ENCODE measurements around the gene SURF2.
"Not testable (repeated sequence)": the region's sequence is repeated elsewhere in the genome, so short reads cannot be mapped to it uniquely, and the experiment has no call there.

The SURF2 gene

DNA sequence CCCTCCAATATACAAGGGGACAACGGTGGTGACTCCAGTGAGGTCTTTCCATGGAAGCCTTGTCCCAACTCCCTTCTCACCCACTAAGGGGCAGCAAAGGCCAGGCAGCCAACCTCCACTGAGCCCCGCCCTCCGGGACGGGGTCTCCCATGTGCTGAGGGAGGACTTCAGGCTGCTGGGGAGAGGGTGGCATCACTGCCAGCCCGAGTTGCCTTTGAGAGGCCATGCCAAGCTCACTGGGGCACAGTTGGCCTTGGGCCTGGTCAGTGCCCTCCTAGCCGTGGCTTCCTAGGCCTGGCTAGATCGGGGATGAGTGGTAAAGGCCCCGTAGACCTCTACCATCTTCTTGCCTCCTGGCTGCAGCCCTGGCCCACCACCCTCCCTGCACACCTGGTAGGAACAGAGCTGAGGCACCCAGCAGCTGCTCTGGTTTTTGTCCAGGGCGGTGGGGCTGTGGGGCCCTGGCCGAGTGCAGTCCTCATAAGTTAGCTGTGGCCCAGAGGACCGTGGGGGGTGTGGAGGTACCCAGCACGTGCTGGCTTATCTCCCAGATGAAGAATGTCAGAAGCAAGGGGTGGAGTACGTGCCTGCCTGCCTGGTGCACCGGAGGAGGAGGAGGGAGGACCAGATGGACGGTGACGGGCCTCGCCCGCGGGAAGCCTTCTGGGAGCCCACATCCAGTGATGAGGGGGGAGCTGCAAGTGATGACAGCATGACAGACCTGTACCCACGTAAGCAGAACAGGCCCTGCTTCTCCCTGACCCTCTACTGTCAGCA is 3.2 kb downstream of the SURF2 start:
- no peak for DNase-seq

- no peak for DNase-seq
Observed at GRCh38 chr9:133360400-133361393, 4.3 kb downstream of the SURF2 start.

- DNase-seq: no peak
Observed at GRCh38 chr9:133361507-133362092, 5.2 kb downstream of the SURF2 start.

DNA sequence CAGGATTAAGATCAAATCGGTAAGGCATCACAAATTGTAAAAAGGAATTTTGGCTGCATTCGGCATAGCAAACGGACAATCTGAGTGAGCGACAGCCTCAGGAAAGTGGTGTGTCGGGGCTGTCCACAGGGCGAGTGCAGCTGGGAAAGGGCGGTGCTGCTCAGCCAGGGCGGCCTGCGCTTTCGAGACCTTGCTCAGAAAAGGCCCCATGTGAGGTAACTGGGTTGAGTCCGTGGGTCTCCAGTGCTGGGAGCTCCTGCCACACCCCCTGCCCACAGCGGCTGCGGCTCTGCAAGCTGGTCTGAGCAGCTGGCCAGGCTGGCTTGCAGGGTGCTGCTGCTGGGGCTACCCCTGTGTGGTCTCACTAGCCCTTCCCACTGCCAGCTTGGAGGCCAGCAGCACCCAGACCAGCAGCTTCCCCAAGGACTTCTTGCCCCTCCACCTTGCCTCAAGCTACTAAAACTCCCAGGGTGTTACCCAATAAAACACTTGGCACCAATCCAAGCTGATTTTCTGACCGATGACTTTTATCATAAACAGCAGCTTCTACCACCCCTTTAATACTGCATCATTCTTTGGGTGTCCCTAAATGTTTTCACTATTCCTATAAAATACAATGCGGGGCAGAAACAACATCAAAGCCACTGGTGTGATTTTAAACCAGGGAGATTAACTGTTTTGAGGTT is 6.2 kb downstream of the SURF2 start:
- no peak for DNase-seq

GRCh38 chr9:133366435-133366834 is 10.1 kb downstream of the SURF2 start:
- no peak for DNase-seq

- no peak for DNase-seq
Observed at GRCh38 chr9:133367221-133367620, 10.9 kb downstream of the SURF2 start.

GRCh38 chr9:133367778-133368177 is 11.4 kb downstream of the SURF2 start:
- DNase-seq: no peak

- no peak for DNase-seq
Observed at GRCh38 chr9:133368249-133368881, 12.0 kb downstream of the SURF2 start.

GRCh38 chr9:133369422-133369821 is 13.1 kb downstream of the SURF2 start:
- no peak for DNase-seq

DNA sequence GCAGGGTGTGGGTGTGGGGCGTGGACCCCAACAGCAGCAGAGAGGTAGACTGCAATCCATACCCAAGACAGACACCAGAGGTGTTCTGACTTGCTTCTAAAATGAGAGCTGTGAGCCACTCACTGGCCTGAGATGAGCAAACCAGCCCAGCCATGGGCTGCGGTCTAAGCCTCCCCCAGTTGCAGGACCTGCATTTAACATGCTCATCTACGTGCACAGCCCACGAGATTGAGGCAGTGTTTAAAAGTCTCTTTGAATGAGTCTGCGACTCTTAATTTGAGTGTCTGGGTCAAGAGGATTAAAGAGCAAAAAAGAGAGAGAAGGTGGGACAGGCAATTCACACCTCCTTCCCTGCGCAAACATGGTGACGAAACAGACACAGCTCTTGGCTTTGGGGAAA is 13.6 kb downstream of the SURF2 start:
- no peak for DNase-seq

GRCh38 chr9:133370685-133371084 is 14.3 kb downstream of the SURF2 start:
- DNase-seq: peak; percentile 45

DNA sequence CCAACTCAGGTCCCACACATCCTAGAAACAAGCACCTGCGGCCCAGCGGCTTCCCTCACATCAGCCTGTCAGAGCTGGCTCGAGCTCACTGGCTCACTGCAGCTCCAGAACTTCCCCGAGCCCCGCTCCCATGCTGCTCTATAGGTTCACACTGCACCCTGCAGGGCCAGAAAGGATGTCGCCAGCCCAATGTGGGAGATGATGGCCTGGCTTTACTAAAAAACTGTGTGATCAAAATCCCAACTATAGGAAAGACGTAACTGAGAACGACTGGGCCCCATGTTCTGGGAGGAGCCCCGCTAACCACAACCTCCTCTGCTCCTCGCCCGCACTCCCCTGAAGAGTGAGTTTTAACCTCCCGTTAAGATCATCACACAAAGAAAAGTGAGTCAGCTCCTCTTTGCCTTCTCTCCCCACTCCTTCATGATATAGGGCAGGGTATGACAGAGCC is 14.9 kb downstream of the SURF2 start:
- DNase-seq: peak; percentile 62

DNA sequence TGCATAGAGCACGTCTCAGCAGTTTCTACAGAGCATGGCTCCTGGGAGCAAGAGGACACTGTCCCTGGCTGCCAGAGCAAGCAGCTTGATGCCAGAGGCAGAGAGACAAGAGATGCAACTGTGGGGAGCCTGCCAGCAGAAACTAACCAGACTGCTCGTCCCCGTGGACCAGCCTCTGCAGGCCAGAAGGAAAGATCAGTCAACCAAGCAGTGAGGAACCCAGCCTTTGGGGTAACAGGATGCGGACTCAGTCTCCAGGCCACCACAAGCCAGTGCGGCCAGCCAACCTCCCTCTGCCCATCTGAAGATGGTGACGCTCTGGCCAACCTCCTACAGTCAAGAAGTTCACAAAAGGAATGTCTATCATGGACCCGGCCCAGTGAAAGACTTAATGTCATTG is 15.8 kb downstream of the SURF2 start:
- DNase-seq: no peak

DNA sequence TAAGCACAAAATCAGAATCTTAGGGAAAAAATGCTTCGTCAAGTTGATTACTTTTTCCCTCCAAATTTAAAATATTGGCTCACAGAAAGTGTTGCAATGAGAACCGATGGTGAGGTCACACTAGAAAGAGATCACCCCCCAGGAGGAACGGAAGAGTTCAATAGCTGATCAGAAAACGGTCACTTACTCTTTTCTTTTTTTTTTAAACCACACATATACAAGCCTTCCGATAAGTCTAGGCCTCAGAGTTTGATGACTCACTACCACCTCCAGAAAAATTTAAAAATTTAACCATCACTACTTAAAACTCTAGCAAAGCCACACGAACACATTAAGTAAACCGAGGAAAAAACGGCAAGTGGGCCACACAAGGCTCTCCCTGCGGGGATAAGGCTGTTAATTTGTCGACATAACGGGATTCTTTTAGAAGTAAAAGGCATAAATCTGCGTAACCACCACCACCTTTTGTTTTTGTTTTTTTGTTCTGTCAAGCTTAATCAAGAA is 18.3 kb downstream of the SURF2 start:
- no peak for DNase-seq

DNA sequence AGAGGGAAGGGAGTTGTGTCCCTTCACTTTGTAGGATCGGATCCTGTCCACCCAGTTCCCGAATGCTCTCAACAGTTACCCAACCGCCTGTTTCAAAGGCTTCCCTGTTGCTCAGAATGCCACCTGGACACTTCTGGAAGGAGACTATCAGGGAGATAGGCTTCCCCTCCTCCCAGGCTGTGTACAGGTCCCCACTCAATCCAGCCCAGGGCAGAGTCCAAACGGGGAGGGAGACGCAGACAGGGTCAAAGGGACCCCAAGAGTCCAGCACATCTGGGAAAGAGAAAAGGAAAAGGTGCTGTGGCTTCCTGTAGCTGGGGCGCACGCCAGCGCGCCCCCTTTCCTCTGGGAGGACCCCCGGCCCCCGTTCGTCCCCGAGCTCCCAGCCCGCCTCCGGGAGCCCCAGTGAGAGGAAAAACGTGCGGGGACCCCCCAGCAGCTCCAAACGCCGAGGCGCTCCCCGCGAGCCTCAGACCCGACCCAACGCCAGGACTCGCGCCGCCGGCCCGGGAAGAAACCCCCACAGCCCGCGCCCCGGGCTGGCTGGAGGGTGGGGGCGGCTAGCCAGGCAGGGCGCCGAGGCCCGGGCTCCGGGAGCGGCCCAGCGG is 18.9 kb downstream of the SURF2 start:
- DNase-seq: no peak

- DNase-seq: peak; percentile 95
Observed at GRCh38 chr9:133375724-133376654, 19.6 kb downstream of the SURF2 start, which contains the start of the genes STKLD1 and SURF4. TSS of gene STKLD1 (plus strand) at chr9:133376366. CDS start at chr9:133376474, 108 bp downstream. TSS of gene SURF4 (minus strand) at chr9:133376060. CDS start at chr9:133375969, 91 bp downstream.

- not testable (repeated sequence) for DNase-seq
Observed at GRCh38 chr9:133377280-133377679, 20.9 kb downstream of the SURF2 start.

GRCh38 chr9:133377721-133378216 is 21.4 kb downstream of the SURF2 start:
- no peak for DNase-seq

GRCh38 chr9:133378408-133378962 is 22.1 kb downstream of the SURF2 start:
- DNase-seq: no peak
